ACC112 (cell line): Measurements from ENCODE around the gene MUC5B.

ENCODE experiments used
- H2AFZ ChIP-seq: fragments of 200-600 bp; sonication (generic); one replicate; pipeline ENCODE4 v1.6.0; 2017; ENCODE audit warnings: antibody characterized with exemption, low read length; ENCODE audit not compliant: unreplicated experiment
- H3K27ac ChIP-seq: fragments of 200-600 bp; sonication (generic); 2 replicates; pipeline ENCODE4 v1.5.1; 2014; ENCODE audit warnings: low read depth, mild to moderate bottlenecking, antibody characterized with exemption, low read length, moderate library complexity
- H3K27me3 ChIP-seq: fragments of 200-600 bp; sonication (generic); 2 replicates; pipeline ENCODE4 v1.6.1; 2014; ENCODE audit warnings: mild to moderate bottlenecking, antibody characterized with exemption, low read length, moderate library complexity, mixed read lengths; ENCODE audit not compliant: insufficient read depth
- H3K36me3 ChIP-seq: fragments of 200-600 bp; sonication (generic); 2 replicates; pipeline ENCODE4 v1.6.1; 2016; ENCODE audit warnings: mild to moderate bottlenecking, antibody characterized with exemption, low read length, moderate library complexity, mixed read lengths; ENCODE audit not compliant: insufficient read depth
- H3K4me1 ChIP-seq: fragments of 200-600 bp; sonication (generic); one replicate; pipeline ENCODE4 v1.6.1; 2016; ENCODE audit warnings: low read length, mixed read lengths; ENCODE audit not compliant: insufficient read depth, unreplicated experiment, control insufficient read depth
- H3K4me3 ChIP-seq: fragments of 200-600 bp; sonication (generic); 2 replicates; pipeline ENCODE4 v1.5.1; 2014; ENCODE audit warnings: mild to moderate bottlenecking, low read depth, low read length
- H3K79me2 ChIP-seq: fragments of 200-600 bp; sonication (generic); one replicate; pipeline ENCODE4 v1.6.0; 2016; ENCODE audit warnings: low read length; ENCODE audit not compliant: control insufficient read depth, unreplicated experiment, insufficient read depth

Gene MUC5B

GRCh38 chr11:1251236-1251770, 28.4 kb downstream of the MUC5B start:
- no peak overlapping the region for H3K27ac ChIP-seq
- no peaks in the 10 kb centered on the region for H3K79me2 ChIP-seq

GRCh38 chr11:1252371-1253102, 29.7 kb downstream of the MUC5B start:
- Histone ChIP-seq H3K79me2 (no peaks in the 10 kb centered on the region), H3K36me3 (no peaks in the 10 kb centered on the region), H3K27ac (no peak overlapping the region), H2AFZ (no peak overlapping the region), H3K4me3 (no peak overlapping the region), H3K27me3 (no peaks in the 10 kb centered on the region), H3K4me1 (no peaks in the 10 kb centered on the region)

More at GRCh38 chr11:1251236-1251770, 28.4 kb downstream of the MUC5B start:
- Histone ChIP-seq H3K36me3 (no peaks in the 10 kb centered on the region), H3K27me3 (no peaks in the 10 kb centered on the region), H3K4me3 (no peak overlapping the region), H2AFZ (no peak overlapping the region), H3K4me1 (no peaks in the 10 kb centered on the region)

DNA sequence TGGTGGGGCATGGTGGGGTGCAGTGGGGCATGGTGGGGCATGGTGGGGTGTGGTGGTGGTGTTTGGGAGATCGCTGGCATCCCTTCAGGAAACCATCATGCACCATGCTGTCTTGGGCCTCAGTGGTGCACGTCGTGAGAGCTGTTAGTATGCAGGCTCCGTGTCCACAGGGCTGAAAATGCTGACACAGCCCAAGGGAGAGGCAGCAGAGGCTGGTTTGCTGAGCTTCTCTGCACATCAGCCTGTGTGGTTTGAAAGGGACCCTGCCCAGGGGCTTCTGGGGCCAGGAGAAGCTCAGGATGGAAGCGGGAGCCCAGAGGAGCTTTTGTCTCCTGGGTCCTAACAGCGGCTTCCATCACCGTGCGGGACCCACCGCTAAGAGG, 30.2 kb downstream of the MUC5B start:
- H3K27me3 ChIP-seq, result no peaks in the 10 kb centered on the region
- H3K4me1 ChIP-seq, result no peaks in the 10 kb centered on the region
- no peak overlapping the region for H2AFZ ChIP-seq
- H3K36me3 ChIP-seq, result no peaks in the 10 kb centered on the region
- no peak overlapping the region for H3K27ac ChIP-seq
- no peaks in the 10 kb centered on the region for H3K79me2 ChIP-seq
- H3K4me3 ChIP-seq, result no peak overlapping the region

DNA sequence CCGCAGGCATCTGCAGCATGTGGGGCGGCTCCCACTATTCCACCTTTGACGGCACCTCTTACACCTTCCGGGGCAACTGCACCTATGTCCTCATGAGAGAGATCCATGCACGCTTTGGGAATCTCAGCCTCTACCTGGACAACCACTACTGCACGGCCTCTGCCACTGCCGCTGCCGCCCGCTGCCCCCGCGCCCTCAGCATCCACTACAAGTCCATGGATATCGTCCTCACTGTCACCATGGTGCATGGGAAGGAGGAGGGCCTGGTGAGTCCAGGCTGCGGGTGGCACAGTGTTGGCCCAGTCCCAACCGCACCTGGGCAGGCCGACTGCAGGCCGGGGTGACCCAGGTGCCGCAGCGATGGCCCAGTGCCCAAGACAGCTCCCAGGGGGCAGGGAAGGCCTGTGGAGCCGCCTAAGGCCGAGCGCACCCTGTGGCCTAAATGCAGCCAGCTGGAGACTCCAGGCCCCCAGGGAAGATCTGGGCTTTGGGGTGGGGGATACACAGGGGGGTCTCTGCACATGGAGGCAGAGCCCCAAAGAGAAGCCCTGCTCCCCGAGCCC, 31.3 kb downstream of the MUC5B start:
- no peak overlapping the region for H3K27ac ChIP-seq
- no peak overlapping the region for H2AFZ ChIP-seq
- no peaks in the 10 kb centered on the region for H3K36me3 ChIP-seq
- no peaks in the 10 kb centered on the region for H3K79me2 ChIP-seq
- H3K4me1 ChIP-seq, result no peaks in the 10 kb centered on the region
- H3K27me3 ChIP-seq, result no peaks in the 10 kb centered on the region
- H3K4me3 ChIP-seq, result no peak overlapping the region

DNA sequence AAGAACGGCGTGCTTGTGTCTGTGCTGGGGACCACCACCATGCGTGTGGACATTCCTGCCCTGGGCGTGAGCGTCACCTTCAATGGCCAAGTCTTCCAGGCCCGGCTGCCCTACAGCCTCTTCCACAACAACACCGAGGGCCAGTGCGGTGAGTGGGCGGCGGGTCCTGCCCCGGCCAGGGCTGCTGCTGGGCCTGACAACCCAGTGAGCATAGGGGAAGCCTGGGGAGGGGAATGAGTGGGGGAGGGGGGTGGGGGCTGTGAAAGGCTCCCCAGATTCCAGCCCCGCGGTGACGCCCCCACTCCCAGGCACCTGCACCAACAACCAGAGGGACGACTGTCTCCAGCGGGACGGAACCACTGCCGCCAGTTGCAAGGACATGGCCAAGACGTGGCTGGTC, 31.9 kb downstream of the MUC5B start:
- no peaks in the 10 kb centered on the region for H3K27me3 ChIP-seq
- H2AFZ ChIP-seq, result no peak overlapping the region
- H3K27ac ChIP-seq, result no peak overlapping the region
- no peaks in the 10 kb centered on the region for H3K36me3 ChIP-seq
- no peak overlapping the region for H3K4me3 ChIP-seq
- H3K79me2 ChIP-seq, result no peaks in the 10 kb centered on the region
- no peaks in the 10 kb centered on the region for H3K4me1 ChIP-seq

DNA sequence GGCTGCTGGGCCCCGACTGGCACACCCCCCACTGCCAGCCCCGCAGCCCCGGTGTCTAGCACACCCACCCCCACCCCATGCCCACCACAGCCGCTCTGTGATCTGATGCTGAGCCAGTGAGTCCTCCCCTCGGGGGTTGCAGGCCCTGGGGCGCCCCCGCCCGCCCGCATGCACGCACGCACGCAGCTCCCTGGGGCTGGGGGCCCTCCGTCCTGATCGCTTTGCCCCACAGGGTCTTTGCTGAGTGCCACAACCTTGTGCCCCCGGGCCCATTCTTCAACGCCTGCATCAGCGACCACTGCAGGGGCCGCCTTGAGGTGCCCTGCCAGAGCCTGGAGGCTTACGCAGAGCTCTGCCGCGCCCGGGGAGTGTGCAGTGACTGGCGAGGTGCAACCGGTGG, 32.3 kb downstream of the MUC5B start:
- no peak overlapping the region for H3K4me3 ChIP-seq
- H3K79me2 ChIP-seq, result no peaks in the 10 kb centered on the region
- H3K27ac ChIP-seq, result no peak overlapping the region
- H3K36me3 ChIP-seq, result no peaks in the 10 kb centered on the region
- H2AFZ ChIP-seq, result no peak overlapping the region
- no peaks in the 10 kb centered on the region for H3K27me3 ChIP-seq
- no peaks in the 10 kb centered on the region for H3K4me1 ChIP-seq

DNA sequence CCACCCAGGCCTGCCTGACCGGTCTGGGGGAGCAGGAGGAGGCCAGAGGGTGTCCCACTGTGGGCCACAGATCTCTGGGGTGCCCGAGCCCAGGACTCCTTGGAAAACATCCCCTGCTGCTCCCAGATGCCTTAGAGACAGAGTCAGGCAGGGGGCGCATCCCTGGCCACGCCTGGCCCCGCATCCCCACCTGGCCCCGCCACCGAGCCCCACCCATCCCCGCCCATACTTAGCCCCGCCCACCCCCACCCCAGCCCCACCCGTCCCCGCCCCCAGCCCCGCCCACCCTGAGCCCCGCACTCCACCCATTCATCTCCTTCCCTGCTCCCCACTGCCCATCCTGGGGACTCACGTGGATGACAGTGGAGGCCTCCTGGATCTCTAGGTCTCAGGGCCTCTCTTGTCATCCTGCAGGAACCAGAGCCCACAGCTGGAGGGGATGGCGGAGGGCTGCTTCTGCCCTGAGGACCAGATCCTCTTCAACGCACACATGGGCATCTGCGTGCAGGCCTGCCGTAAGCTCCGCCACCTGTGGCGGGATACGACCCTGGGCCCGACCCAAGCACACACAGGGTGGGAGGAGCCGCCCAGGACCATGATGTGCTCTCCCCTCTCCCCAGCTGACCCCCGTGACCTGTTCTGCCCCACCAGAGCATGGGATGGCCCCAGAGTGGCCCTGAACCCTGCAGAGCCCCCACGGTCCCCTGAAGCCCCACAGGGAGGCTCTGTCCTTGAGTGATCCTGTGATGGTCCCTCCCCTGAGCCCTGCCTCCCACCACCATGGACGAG, 33.6 kb downstream of the MUC5B start:
- Histone ChIP-seq H3K36me3 (no peaks in the 10 kb centered on the region), H3K79me2 (no peaks in the 10 kb centered on the region), H3K4me1 (no peaks in the 10 kb centered on the region), H3K27ac (no peak overlapping the region), H2AFZ (no peak overlapping the region), H3K27me3 (no peaks in the 10 kb centered on the region), H3K4me3 (no peak overlapping the region)

GRCh38 chr11:1257366-1257765, 34.5 kb downstream of the MUC5B start:
- H3K79me2 ChIP-seq, result no peaks in the 10 kb centered on the region
- H3K27me3 ChIP-seq, result no peaks in the 10 kb centered on the region
- no peaks in the 10 kb centered on the region for H3K36me3 ChIP-seq
- peaks cover 5% of the 10 kb centered on the region for H3K4me1 ChIP-seq
- H2AFZ ChIP-seq, result no peak overlapping the region
- no peak overlapping the region for H3K4me3 ChIP-seq
- no peak overlapping the region for H3K27ac ChIP-seq

GRCh38 chr11:1257916-1258315, 35.0 kb downstream of the MUC5B start:
- Histone ChIP-seq H3K4me1 (peaks cover 5% of the 10 kb centered on the region), H3K4me3 (no peak overlapping the region), H2AFZ (no peak overlapping the region), H3K36me3 (no peaks in the 10 kb centered on the region), H3K27me3 (no peaks in the 10 kb centered on the region), H3K27ac (no peak overlapping the region), H3K79me2 (no peaks in the 10 kb centered on the region)

DNA sequence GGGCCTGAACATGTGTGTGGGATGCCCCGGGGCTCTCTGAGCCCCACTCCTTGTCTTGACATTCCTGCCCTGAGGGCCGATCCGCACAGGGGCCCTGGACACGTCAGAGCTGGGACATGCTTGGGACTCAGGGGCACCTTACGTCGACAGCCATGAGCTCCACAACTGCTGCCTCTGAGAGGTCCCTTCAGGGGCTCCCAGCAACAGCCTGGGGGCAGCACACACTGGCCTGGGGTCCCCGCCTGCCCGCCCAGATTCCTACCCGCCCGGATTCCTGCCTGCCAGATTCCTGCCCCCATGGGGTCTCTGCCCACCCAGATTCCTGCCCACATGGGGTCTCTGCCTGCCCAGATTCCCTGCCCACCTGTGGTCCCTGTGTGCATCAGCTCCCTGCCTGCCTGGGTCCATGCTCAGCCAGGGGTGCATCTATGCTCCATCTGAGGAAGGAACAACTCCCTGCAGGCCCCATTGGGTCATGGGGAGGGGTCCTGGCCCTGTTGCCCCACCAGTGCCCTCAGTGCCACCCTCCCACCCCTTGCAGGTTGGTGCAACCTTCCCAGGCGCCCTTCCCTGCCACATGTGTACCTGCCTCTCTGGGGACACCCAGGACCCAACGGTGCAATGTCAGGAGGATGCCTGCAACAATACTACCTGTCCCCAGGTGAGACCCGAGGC, 35.7 kb downstream of the MUC5B start:
- H3K27ac ChIP-seq, result no peak overlapping the region
- H3K79me2 ChIP-seq, result no peaks in the 10 kb centered on the region
- H3K4me1 ChIP-seq, result peaks cover 5% of the 10 kb centered on the region

More for the DNA sequence above, 35.7 kb downstream of the MUC5B start:
- no peak overlapping the region for H3K4me3 ChIP-seq
- H3K27me3 ChIP-seq, result no peaks in the 10 kb centered on the region
- no peak overlapping the region for H2AFZ ChIP-seq
- no peaks in the 10 kb centered on the region for H3K36me3 ChIP-seq
